Upper lobe of left lung (tissue), 6 donors: Measurements from ENCODE around the gene ADPRHL1. TPM values are rescaled to one million over a fixed set of nuclear protein-coding genes. Genes with fewer than 3 reads are reported as not detected.

Source experiments
- ATAC-seq, 2 donors: fragments of 200-7000 bp; cut with Tn5 transposase; one replicate each; pipeline ENCODE4 v1.9.1; 2022; ENCODE audit warnings: mild to moderate bottlenecking in 2 of 2, moderate library complexity in 2 of 2; ENCODE audit not compliant: low FRiP score in 2 of 2
- DNase-seq, 2 donors: peaks; one replicate each; pipeline ENCODE4 v3.0.0-alpha.2; 2019 to 2020
- H3K27ac ChIP-seq, 4 donors: fragments of 200-600 bp; sonication (generic); one replicate each; pipeline ENCODE4 v1.5.1; 2016 to 2019
- H3K27me3 ChIP-seq, 4 donors: fragments of 200-600 bp; sonication (generic); one replicate each; pipeline ENCODE4 v1.5.1; 2017 to 2019
- H3K36me3 ChIP-seq, 4 donors: fragments of 200-600 bp; sonication (generic); one replicate each; pipeline ENCODE4 v1.5.1; 2016 to 2019
- H3K4me1 ChIP-seq, 4 donors: fragments of 200-600 bp; sonication (generic); one replicate each; pipeline ENCODE4 v1.5.1; 2018 to 2019
- H3K4me3 ChIP-seq, 4 donors: fragments of 200-600 bp; sonication (generic); one replicate each; pipeline ENCODE4 v1.5.1; 2017 to 2019; ENCODE audit warnings: mild to moderate bottlenecking in 2 of 4, moderate library complexity in 1 of 4
- H3K9me3 ChIP-seq, 4 donors: fragments of 200-600 bp; sonication (generic); one replicate each; pipeline ENCODE4 v1.5.1; 2018 to 2019
- EP300 ChIP-seq, 4 donors: sonication (generic); formaldehyde crosslinking; IDR thresholded peaks; one replicate each; pipeline ENCODE4 v1.5.1; 2017; ENCODE audit warnings: antibody characterized with exemption in 4 of 4, control low read depth in 2 of 4
- POLR2A ChIP-seq, 4 donors: fragments of 450-650 bp; IDR thresholded peaks; one replicate each; pipeline ENCODE4 v1.5.1; 2016 to 2017; ENCODE audit warnings: antibody characterized with exemption in 4 of 4, mild to moderate bottlenecking in 2 of 4
- POLR2AphosphoS5 ChIP-seq, 2 donors: sonication (generic); formaldehyde crosslinking; IDR thresholded peaks; one replicate each; pipeline ENCODE4 v1.5.1; 2017; ENCODE audit warnings: antibody characterized with exemption in 2 of 2
- WGBS, 2 donors: methylation state at CpG; one replicate each; pipeline ENCODE4 v1.1.5; 2017 to 2018; 5-methylcytosine and 5-hydroxymethylcytosine counted together
- total RNA-seq, 6 donors: library from RNA; depleted of rRNA in 4 of 6; stranded (reverse); fragments of >200 nt in 4 of 6; gene quantifications; one replicate each; pipeline versions ENCODE4 v1.1.0 to v1.2.1, GENCODE V29; 2016 to 2021
- TF ChIP-seq, protein P1 (sequence below), 6 experiments: fragments of 450-650 bp in 4 of 6; fragments of 200-600 bp in 2 of 6; sonication (generic) in 2 of 6; IDR thresholded peaks; one replicate each; pipeline ENCODE4 v1.5.1; 2016 to 2019; ENCODE audit warnings: antibody characterized with exemption in 6 of 6
- donor health status: DM: no; HTN: no; CAD: no; lungs with moderate emphysema.
- donor health status: DM: no; HTN: yes; CAD: no; lungs with severe emphysema.

Gene ADPRHL1
- total RNA-seq, 6 donors from 2014 or later, result 0.59 to 6.3 (median 2.8) TPM

DNA sequence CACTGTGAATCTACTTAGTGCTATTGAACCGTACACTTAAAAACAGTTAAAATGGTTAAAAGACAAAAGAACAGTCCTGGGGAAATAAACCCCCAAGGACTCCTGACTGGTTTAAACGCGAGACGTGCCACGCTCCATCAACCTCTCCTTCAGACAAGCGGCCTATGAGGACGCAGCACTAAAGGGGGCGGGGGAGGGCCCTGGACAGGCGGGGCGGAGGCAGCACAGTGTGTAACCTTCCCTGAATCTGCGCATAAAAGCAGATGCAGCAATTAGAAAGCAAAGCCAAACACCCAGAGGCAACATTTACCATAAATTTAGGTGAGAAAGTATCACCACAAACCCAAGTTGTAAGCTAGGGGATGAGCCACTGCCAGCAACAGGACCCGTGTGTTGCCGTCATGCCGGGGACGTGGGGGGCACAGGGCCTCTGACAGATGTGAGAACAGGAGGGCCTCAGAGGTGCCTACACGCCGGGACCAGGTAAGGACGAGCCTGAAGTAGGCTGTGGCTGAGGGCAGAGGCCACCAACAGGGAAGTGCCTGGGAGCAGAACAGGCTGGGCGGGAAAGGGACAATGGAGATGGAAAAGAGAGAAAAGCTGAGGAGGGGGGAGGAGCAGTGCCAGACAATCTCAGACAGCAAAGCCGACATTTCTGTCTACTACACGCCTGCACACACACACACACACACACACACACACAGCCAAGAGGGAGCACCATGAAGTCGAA lies 15.3 kb upstream of the ADPRHL1 start:
- Histone ChIP-seq H3K4me3 (no peak overlapping the region), H3K9me3 (no peaks in the 10 kb centered on the region), H3K27me3 (no peaks in the 10 kb centered on the region), H3K4me1 (peaks cover 1 to 9% (median 4%) of the 10 kb centered on the region in 4 donors), H3K27ac (no peak overlapping the region), H3K36me3 (peaks cover 7 to 30% (median 12%) of the 10 kb centered on the region in 4 donors)
- 84 to 92% methylated on average over 22 of the region's 22 CpGs for WGBS, 2 donors
- ATAC-seq, result no peak
- TF ChIP-seq POLR2AphosphoS5 (IDR thresholded peaks at IDR 0.05), result no peak
- no peak for DNase-seq

DNA sequence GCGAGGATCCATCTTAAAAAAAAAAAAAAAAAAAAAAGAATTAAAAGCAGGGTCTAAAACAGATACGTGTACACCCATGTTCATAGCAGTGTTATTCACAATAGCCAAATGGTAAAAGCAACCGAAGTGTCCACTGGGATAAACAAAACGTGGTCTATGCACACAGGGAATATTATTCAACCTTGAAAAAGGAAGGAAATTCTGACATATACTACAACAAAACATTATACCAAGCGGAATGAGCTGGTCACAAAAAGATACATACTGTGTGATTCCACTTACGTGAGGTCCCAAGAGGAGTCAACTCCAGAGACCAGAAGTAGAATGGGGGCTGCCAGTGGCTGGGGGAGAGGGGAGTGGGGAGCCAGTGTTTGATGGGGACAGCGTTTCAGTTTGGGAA lies 14.7 kb upstream of the ADPRHL1 start:
- Histone ChIP-seq H3K36me3 (peaks cover 6 to 30% (median 12%) of the 10 kb centered on the region in 4 donors), H3K27me3 (no peaks in the 10 kb centered on the region), H3K27ac (no peak overlapping the region), H3K4me1 (peaks cover 0 to 3% (median under 1%) of the 10 kb centered on the region in 4 donors), H3K4me3 (no peak overlapping the region), H3K9me3 (no peaks in the 10 kb centered on the region)
- ATAC-seq (no peak), DNase-seq (no peak)
- WGBS, 2 donors, result 96 to 97% methylated on average over 7 of the region's 7 CpGs
- TF ChIP-seq POLR2AphosphoS5 (IDR thresholded peaks at IDR 0.05), result no peak
- TF ChIP-seq POLR2A (IDR thresholded peaks at IDR 0.05), result no peak
- TF ChIP-seq, protein P1, sequence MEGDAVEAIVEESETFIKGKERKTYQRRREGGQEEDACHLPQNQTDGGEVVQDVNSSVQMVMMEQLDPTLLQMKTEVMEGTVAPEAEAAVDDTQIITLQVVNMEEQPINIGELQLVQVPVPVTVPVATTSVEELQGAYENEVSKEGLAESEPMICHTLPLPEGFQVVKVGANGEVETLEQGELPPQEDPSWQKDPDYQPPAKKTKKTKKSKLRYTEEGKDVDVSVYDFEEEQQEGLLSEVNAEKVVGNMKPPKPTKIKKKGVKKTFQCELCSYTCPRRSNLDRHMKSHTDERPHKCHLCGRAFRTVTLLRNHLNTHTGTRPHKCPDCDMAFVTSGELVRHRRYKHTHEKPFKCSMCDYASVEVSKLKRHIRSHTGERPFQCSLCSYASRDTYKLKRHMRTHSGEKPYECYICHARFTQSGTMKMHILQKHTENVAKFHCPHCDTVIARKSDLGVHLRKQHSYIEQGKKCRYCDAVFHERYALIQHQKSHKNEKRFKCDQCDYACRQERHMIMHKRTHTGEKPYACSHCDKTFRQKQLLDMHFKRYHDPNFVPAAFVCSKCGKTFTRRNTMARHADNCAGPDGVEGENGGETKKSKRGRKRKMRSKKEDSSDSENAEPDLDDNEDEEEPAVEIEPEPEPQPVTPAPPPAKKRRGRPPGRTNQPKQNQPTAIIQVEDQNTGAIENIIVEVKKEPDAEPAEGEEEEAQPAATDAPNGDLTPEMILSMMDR (IDR thresholded peaks at IDR 0.05), result no peak
- TF ChIP-seq EP300 (IDR thresholded peaks at IDR 0.05), result no peak

DNA sequence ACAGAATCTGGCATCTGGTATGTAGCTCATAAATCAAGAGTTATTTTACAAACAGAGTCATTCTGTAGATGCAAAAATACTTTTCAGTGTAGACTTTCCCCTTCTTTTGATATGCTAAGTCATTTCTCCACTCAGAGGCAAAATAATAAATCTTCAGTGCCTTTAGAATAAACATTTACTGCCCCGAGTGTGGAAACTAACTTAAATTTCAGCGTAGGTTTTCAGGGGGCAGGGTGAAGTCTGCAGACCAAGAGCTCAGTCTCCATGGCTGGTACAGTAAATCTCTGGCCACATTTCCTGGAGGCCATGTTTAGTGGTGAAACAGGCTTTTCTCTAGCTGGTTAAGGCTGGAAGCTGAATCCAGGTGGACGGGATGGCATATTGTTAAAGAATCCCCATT lies 13.1 kb upstream of the ADPRHL1 start:
- Histone ChIP-seq H3K36me3 (peaks cover 6 to 34% (median 10%) of the 10 kb centered on the region in 4 donors), H3K4me3 (no peak overlapping the region), H3K4me1 (no peaks in the 10 kb centered on the region), H3K27ac (no peak overlapping the region), H3K9me3 (no peaks in the 10 kb centered on the region), H3K27me3 (no peaks in the 10 kb centered on the region)
- DNase-seq, result no peak
- 91% methylated on average over 3 of the region's 3 CpGs for WGBS, 2 donors
- no peak for ATAC-seq
- TF ChIP-seq POLR2A (IDR thresholded peaks at IDR 0.05) (no peak), POLR2AphosphoS5 (IDR thresholded peaks at IDR 0.05) (no peak), EP300 (IDR thresholded peaks at IDR 0.05) (no peak)
- TF ChIP-seq, protein P1 (IDR thresholded peaks at IDR 0.05), result no peak

DNA sequence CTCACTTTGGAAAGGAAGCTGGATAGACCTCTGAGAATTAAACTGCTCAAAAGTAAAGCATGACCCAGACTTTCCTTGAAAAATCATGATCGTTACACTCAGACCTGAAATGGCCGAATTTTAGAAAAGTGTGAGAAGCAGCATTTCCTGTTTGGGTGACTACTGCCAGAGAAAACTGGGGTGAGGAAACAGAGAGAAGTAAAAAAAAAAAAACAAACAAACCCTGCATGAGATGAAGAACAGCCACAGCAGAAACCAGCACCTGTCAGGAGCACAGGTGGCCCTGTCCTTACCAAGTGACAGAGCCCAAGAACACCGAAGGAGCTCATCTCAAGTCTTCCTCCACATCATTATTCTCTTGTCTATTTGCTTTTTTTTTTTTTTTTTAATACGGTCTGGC lies 12.0 kb upstream of the ADPRHL1 start:
- DNase-seq (no peak), ATAC-seq (no peak)
- no peaks in the 10 kb centered on the region for H3K4me1 ChIP-seq
- no peak overlapping the region for H3K27ac ChIP-seq
- no peak overlapping the region for H3K4me3 ChIP-seq
- H3K27me3 ChIP-seq, result no peaks in the 10 kb centered on the region
- WGBS, 2 donors, result 64 to 76% methylated on average over 4 of the region's 4 CpGs
- H3K9me3 ChIP-seq, result no peaks in the 10 kb centered on the region
- TF ChIP-seq POLR2AphosphoS5 (IDR thresholded peaks at IDR 0.05) (no peak), POLR2A (IDR thresholded peaks at IDR 0.05) (no peak), EP300 (IDR thresholded peaks at IDR 0.05) (no peak)
- TF ChIP-seq, protein P1 (IDR thresholded peaks at IDR 0.05), result no peak
- H3K36me3 ChIP-seq, result peaks cover 9 to 44% (median 16%) of the 10 kb centered on the region in 4 donors

DNA sequence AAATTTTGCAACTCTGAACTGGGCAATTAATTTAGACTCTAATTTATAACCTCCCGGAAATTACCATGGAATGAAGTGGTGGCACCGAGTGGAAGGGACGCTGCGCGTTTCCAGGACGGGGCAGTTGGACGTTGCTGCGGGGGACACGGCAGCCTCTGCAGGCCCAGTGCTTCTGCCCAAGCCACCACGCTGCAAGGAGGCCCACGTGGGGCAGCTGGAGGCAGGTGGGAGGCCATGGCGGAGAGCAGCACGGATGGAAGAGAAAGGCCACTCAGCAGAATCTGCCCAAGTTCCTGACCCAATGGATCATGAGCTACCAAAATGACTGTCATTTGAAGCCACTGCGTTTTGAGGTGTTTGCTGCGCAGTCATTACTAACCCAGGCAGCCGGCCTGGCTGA lies 11.2 kb upstream of the ADPRHL1 start:
- Histone ChIP-seq H3K36me3 (peaks cover 9 to 50% (median 21%) of the 10 kb centered on the region in 4 donors), H3K4me3 (no peak overlapping the region), H3K27ac (no peak overlapping the region), H3K9me3 (no peaks in the 10 kb centered on the region), H3K27me3 (no peaks in the 10 kb centered on the region), H3K4me1 (no peaks in the 10 kb centered on the region)
- TF ChIP-seq, protein P1 (IDR thresholded peaks at IDR 0.05), result no peak
- TF ChIP-seq POLR2AphosphoS5 (IDR thresholded peaks at IDR 0.05) (no peak), EP300 (IDR thresholded peaks at IDR 0.05) (no peak), POLR2A (IDR thresholded peaks at IDR 0.05) (no peak)
- no peak for ATAC-seq
- DNase-seq, result no peak
- 94 to 95% methylated on average over 15 to 16 of the region's 16 CpGs for WGBS, 2 donors
